IMR-90 (cell line): ENCODE data around the gene CPTP. TPM values are rescaled to one million over a fixed set of nuclear protein-coding genes. Genes with fewer than 3 reads are reported as not detected.

ENCODE experiments used
- ATAC-seq: fragments of 200-7000 bp; cut with Tn5 transposase; 2 replicates; pipeline ENCODE4 v1.9.1; 2020; ENCODE audit warnings: low read depth, mild to moderate bottlenecking, moderate library complexity
- BruUV-seq: library from RNA; stranded (reverse); fragments of 400-500 nt; replicated peaks from 2 replicates; lab custom pipeline; 2021; lab: Mats Ljungman, UMichigan
- CTCF ChIA-PET: fragments of 300-600 bp; formaldehyde crosslinking; extraction: SDS; loops from one replicate; lab custom pipeline; 2021; ENCODE audit warnings: antibody characterized with exemption; lab: Yijun Ruan, JAX
- POLR2A ChIA-PET: fragments of 300-600 bp; sonication (Branson Sonifier 250); formaldehyde crosslinking; loops from one replicate; lab custom pipeline; 2022; ENCODE audit warnings: antibody characterized with exemption; ENCODE audit not compliant: unreplicated experiment; lab: Charles Lee
- DNase-seq: peaks from one replicate; pipeline ENCODE4 v3.0.0; 2013
- H2AFZ ChIP-seq: replicated peaks from 2 replicates; pipeline ENCODE3; 2013; ENCODE audit warnings: low read length, mild to moderate bottlenecking; ENCODE audit not compliant: poor library complexity
- H2AK5ac ChIP-seq: 2 replicates; pipeline ENCODE4 v1.6.1; 2013; ENCODE audit warnings: low read depth, low read length, inconsistent platforms
- H2AK9ac ChIP-seq: replicated peaks from 2 replicates; pipeline ENCODE3; 2013; ENCODE audit warnings: mild to moderate bottlenecking, low read depth, low read length, moderate library complexity; ENCODE audit not compliant: poor library complexity
- H2BK120ac ChIP-seq: 2 replicates; pipeline ENCODE4 v1.6.1; 2013; ENCODE audit warnings: low read depth, low read length, inconsistent platforms
- H2BK15ac ChIP-seq: 3 replicates; pipeline ENCODE4 v1.6.1; 2013; ENCODE audit warnings: low read depth, low read length, inconsistent platforms
- H2BK20ac ChIP-seq: 2 replicates; pipeline ENCODE4 v1.6.1; 2013; ENCODE audit warnings: low read depth, mild to moderate bottlenecking, inconsistent platforms, low read length, moderate library complexity
- H2BK5ac ChIP-seq: 2 replicates; pipeline ENCODE4 v1.6.1; 2013; ENCODE audit warnings: mild to moderate bottlenecking, low read depth, low read length, inconsistent platforms; ENCODE audit not compliant: poor library complexity, severe bottlenecking
- H3K14ac ChIP-seq: replicated peaks from 2 replicates; pipeline ENCODE4 v1.6.1; 2013; ENCODE audit warnings: low read depth, low read length, inconsistent platforms
- H3K18ac ChIP-seq: 2 replicates; pipeline ENCODE4 v1.6.1; 2013; ENCODE audit warnings: low read depth, low read length, control low read depth
- H3K23ac ChIP-seq: 2 replicates; pipeline ENCODE4 v1.6.1; 2013; ENCODE audit warnings: low read depth, low read length, inconsistent platforms
- H3K27ac ChIP-seq: 2 replicates; pipeline ENCODE4 v1.5.1; 2013; ENCODE audit warnings: mild to moderate bottlenecking, control low read depth, low read length; ENCODE audit not compliant: insufficient read depth
- H3K27me3 ChIP-seq: 2 replicates; pipeline ENCODE4 v1.6.1; 2013; ENCODE audit warnings: low read length; ENCODE audit not compliant: control insufficient read depth, insufficient read depth
- H3K36me3 ChIP-seq: 2 replicates; pipeline ENCODE4 v1.6.1; 2013; ENCODE audit warnings: low read length, mixed read lengths; ENCODE audit not compliant: control insufficient read depth, insufficient read depth
- H3K4ac ChIP-seq: 2 replicates; pipeline ENCODE4 v1.6.1; 2013; ENCODE audit warnings: low read depth, low read length, inconsistent platforms
- H3K4me1 ChIP-seq: 2 replicates; pipeline ENCODE4 v1.6.1; 2013; ENCODE audit warnings: low read length, mixed read lengths; ENCODE audit not compliant: control insufficient read depth, insufficient read depth
- H3K4me2 ChIP-seq: 2 replicates; pipeline ENCODE4 v1.6.1; 2013; ENCODE audit warnings: low read depth, mild to moderate bottlenecking, control low read depth, low read length, moderate library complexity
- H3K4me3 ChIP-seq: 2 replicates; pipeline ENCODE4 v1.5.1; 2013; ENCODE audit warnings: low read depth, mild to moderate bottlenecking, control low read depth, low read length, moderate library complexity; ENCODE audit not compliant: insufficient read depth
- H3K56ac ChIP-seq: 2 replicates; pipeline ENCODE4 v1.6.1; 2013; ENCODE audit warnings: low read length, inconsistent platforms; ENCODE audit not compliant: insufficient read depth; ENCODE audit errors: extremely low read depth
- H3K79me1 ChIP-seq, 2 experiments: 2 replicates each; pipeline ENCODE4 v1.6.1; 2013; ENCODE audit warnings: low read length in 2 of 2, inconsistent platforms in 1 of 2, low read depth in 1 of 2
- H3K9ac ChIP-seq: 2 replicates; pipeline ENCODE4 v1.6.1; 2013; ENCODE audit warnings: low read depth, low read length, control low read depth
- H3K9me1 ChIP-seq: 2 replicates; pipeline ENCODE4 v1.6.1; 2013; ENCODE audit warnings: low read length, inconsistent platforms; ENCODE audit not compliant: insufficient read depth
- H3K9me3 ChIP-seq: 2 replicates; pipeline ENCODE4 v1.6.1; 2013; ENCODE audit warnings: low read length; ENCODE audit not compliant: control insufficient read depth, insufficient read depth
- H4K20me1 ChIP-seq: 2 replicates; pipeline ENCODE4 v1.6.1; 2013; ENCODE audit warnings: low read length, inconsistent platforms; ENCODE audit not compliant: insufficient read depth
- H4K5ac ChIP-seq: 2 replicates; pipeline ENCODE4 v1.6.1; 2013; ENCODE audit warnings: mild to moderate bottlenecking, low read depth, low read length, control low read depth
- H4K8ac ChIP-seq, 2 experiments: 2 replicates each; pipeline ENCODE4 v1.6.1; 2013; ENCODE audit warnings: low read depth in 2 of 2, low read length in 2 of 2, control low read depth in 1 of 2, inconsistent platforms in 1 of 2
- H4K91ac ChIP-seq: 2 replicates; pipeline ENCODE4 v1.6.1; 2013; ENCODE audit warnings: low read depth, low read length, inconsistent platforms; ENCODE audit not compliant: insufficient read depth
- CEBPB ChIP-seq: IDR thresholded peaks from 2 replicates; pipeline ENCODE4 v1.6.1; 2012; ENCODE audit warnings: low read depth, low read length, improper control_type of control experiment
- CHD1 ChIP-seq: IDR thresholded peaks from 2 replicates; pipeline ENCODE4 v1.6.1; 2012; ENCODE audit warnings: low read depth, low read length, improper control_type of control experiment
- CTCF ChIP-seq: conservative IDR thresholded peaks from 2 replicates; pipeline ENCODE4 v1.5.1; 2012; ENCODE audit warnings: mild to moderate bottlenecking, low read depth, low read length, improper control_type of control experiment
- FOS ChIP-seq: fragments of 150-350 bp; IDR thresholded peaks from 2 replicates; pipeline ENCODE4 v1.6.1; 2016; ENCODE audit warnings: low read depth, low read length
- MAFK ChIP-seq: IDR thresholded peaks from 2 replicates; pipeline ENCODE4 v1.6.1; 2012; ENCODE audit warnings: low read depth, low read length, improper control_type of control experiment
- MAZ ChIP-seq: IDR thresholded peaks from 2 replicates; pipeline ENCODE4 v1.6.1; 2012; ENCODE audit warnings: low read depth, mild to moderate bottlenecking, low read length, improper control_type of control experiment, moderate library complexity, borderline replicate concordance
- POLR2A ChIP-seq: IDR thresholded peaks from 2 replicates; pipeline ENCODE4 v1.6.1; 2012; ENCODE audit warnings: mild to moderate bottlenecking, low read depth, low read length
- RAD21 ChIP-seq: IDR thresholded peaks from 2 replicates; pipeline ENCODE4 v1.6.1; 2012; ENCODE audit warnings: low read length, improper control_type of control experiment
- RCOR1 ChIP-seq: IDR thresholded peaks from 2 replicates; pipeline ENCODE4 v1.6.1; 2012; ENCODE audit warnings: mild to moderate bottlenecking, low read length, improper control_type of control experiment; ENCODE audit not compliant: insufficient replicate concordance
- SMC3 ChIP-seq: fragments of 150-350 bp; IDR thresholded peaks from 2 replicates; pipeline ENCODE4 v1.6.1; 2016; ENCODE audit warnings: low read depth, mild to moderate bottlenecking, antibody characterized with exemption, low read length, moderate library complexity
- USF2 ChIP-seq: fragments of 150-350 bp; IDR thresholded peaks from 2 replicates; pipeline ENCODE4 v1.6.1; 2017; ENCODE audit warnings: mild to moderate bottlenecking, antibody characterized with exemption, low read length, low read depth
- WGBS, 2 experiments: methylation state at CpG; one replicate each; pipeline versions ENCODE4 v1.1.5 to v1.1.7; 2013; ENCODE audit warnings: missing lambda C conversion rate in 2 of 2; ENCODE audit not compliant: insufficient read length in 1 of 2; ENCODE audit errors: extremely low coverage in 2 of 2; 5-methylcytosine and 5-hydroxymethylcytosine counted together
- dilution Hi-C: fragments of 300-500 bp; cut with HindIII; formaldehyde crosslinking; loops from one replicate; pipeline ENCODE4 v1.14.3; 2018; ENCODE audit warnings: low sequenced_read_pairs; ENCODE audit not compliant: unreplicated experiment
- in situ Hi-C: fragments of 300-500 bp; cut with MboI; formaldehyde crosslinking; loops from 3 replicates; pipeline ENCODE4 v1.14.3; 2019; ENCODE audit warnings: low sequenced_read_pairs, inconsistent platforms, mixed read lengths
- intact Hi-C: fragments of 100-400 bp; cut with micrococcal nuclease; formaldehyde crosslinking; loops from 2 replicates; pipeline ENCODE4 v1.10.0; 2022
- polyA plus RNA-seq, 3 experiments: library from polyadenylated mRNA; depleted of rRNA; stranded (reverse); fragments of >200 nt; gene quantifications; 2 replicates each; pipeline ENCODE4 v1.2.3, GENCODE V29; 2012; ENCODE audit warnings: low replicate concordance in 1 of 3
- total RNA-seq: library from RNA; depleted of rRNA; stranded (reverse); fragments of >200 nt; gene quantifications from 2 replicates; pipeline ENCODE4 v1.2.3, GENCODE V29; 2012

Gene CPTP
- total and polyA plus RNA-seq, 2 of the 4 experiments (the other 2 are of a cell fraction), result 2.7 to 12.1 TPM

GRCh38 chr1:1293263-1294249 lies 31.0 kb upstream of the CPTP start (continued):
- no peak for TF ChIP-seq USF2

- H3K18ac ChIP-seq, result no peak overlapping the region
- H2AFZ ChIP-seq, result no peak overlapping the region
- H3K36me3 ChIP-seq, result peaks cover 36% of the 10 kb centered on the region
- no peak overlapping the region for H4K8ac ChIP-seq
- H4K91ac ChIP-seq, result no peak overlapping the region
- no peak overlapping the region for H2AK9ac ChIP-seq
- dilution Hi-C loops (no loop called here), in situ Hi-C loops (no loop called here), intact Hi-C loops (no loop called here)
- H3K4me1 ChIP-seq, result no peaks in the 10 kb centered on the region; the same call in 1 of the 2 replicates
- H3K9me3 ChIP-seq, result no peaks in the 10 kb centered on the region
- no peak overlapping the region for H3K23ac ChIP-seq
- H2AK5ac ChIP-seq, result no peak overlapping the region
- BruUV-seq, result no TSS peak
- H3K14ac ChIP-seq, result no peak overlapping the region
- H3K56ac ChIP-seq, result no peak overlapping the region
- no peaks in the 10 kb centered on the region for H3K9me1 ChIP-seq
- peaks cover 20% of the 10 kb centered on the region for H4K20me1 ChIP-seq
- POLR2A ChIA-PET, result no interaction called here
- no peak overlapping the region for H3K9ac ChIP-seq
- H2BK20ac ChIP-seq, result no peak overlapping the region
- WGBS, 2 experiments, result 88% methylated on average over 29 of the region's 58 CpGs; no CpG with 5 or more reads in 1 of the 2 experiments
- H2BK15ac ChIP-seq, result no peak overlapping the region
- DNase-seq, result no peak
- no peak overlapping the region for H4K5ac ChIP-seq
- H3K79me1 ChIP-seq, result no peaks in the 10 kb centered on the region
- H2BK120ac ChIP-seq, result no peak overlapping the region
- ATAC-seq, result no peak
- H2BK5ac ChIP-seq, result no peak overlapping the region
- H3K4me2 ChIP-seq, result no peak overlapping the region
- no peak overlapping the region for H3K4me3 ChIP-seq
- H3K4ac ChIP-seq, result no peak overlapping the region
- CTCF ChIA-PET, result no interaction called here
- no peaks in the 10 kb centered on the region for H3K27me3 ChIP-seq
- H3K27ac ChIP-seq, result no peak overlapping the region
- TF ChIP-seq MAZ (no peak), CHD1 (no peak), USF2 (no peak), RAD21 (no peak), CTCF (no peak), RCOR1 (no peak), POLR2A (no peak), SMC3 (no peak), MAFK (no peak), FOS (no peak), CEBPB (no peak)
Observed at GRCh38 chr1:1294250-1294890, 30.2 kb upstream of the CPTP start.
